Fibroblast of skin of right quadriceps (primary cell): Measurements from ENCODE around the gene MEX3A.
A peak's percentile ranks its signal among the peaks of the same experiment; 100 is the strongest.
"Not testable (repeated sequence)": the region's sequence is repeated elsewhere in the genome, so short reads cannot be mapped to it uniquely, and the experiment has no call there.

Experiments used
- DNase-seq: peaks from one replicate; pipeline ENCODE4 v3.0.0-alpha.2; 2013

MEX3A gene, protein sequence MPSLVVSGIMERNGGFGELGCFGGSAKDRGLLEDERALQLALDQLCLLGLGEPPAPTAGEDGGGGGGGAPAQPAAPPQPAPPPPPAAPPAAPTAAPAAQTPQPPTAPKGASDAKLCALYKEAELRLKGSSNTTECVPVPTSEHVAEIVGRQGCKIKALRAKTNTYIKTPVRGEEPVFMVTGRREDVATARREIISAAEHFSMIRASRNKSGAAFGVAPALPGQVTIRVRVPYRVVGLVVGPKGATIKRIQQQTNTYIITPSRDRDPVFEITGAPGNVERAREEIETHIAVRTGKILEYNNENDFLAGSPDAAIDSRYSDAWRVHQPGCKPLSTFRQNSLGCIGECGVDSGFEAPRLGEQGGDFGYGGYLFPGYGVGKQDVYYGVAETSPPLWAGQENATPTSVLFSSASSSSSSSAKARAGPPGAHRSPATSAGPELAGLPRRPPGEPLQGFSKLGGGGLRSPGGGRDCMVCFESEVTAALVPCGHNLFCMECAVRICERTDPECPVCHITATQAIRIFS

DNA sequence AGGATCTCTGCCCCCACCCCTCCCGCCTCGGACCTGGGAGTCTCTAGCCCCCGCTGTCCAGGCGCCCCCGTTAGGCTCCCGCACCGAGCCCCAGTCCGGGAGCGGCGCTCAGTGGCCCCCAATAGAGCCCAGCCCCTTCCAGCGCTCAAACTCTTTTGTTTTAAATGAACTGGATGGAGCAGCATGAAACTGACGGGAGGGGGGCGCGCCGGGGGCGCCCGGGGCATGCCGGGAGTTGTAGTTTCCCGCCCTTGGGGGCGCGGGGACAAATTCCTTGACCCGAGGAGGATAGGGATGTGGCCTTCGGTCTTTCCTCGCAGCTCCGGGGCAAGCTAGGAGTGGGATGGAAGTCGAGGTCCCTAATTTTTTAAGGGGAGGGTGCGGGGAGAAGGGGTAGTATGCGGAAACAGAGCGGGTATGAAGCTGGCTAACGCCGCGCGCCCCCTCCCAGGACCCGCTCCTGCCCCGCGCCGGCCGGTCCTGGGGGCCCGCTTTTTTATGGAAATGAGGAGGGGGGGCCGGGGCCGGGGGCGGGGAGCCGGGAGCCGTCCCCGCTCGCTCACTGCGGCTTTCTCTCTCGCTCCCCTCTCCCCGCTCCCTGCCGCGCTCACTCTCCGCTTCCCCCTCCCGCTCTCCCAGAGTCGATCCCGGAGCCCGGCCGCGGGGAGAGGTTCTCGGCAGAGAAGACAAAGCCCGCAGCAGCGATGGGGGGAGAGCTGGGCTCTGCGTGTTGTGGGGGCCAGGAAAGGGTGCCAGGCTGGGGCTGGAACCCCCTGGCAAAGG is at the start of gene MEX3A:
TSS of gene MEX3A (minus strand) at position 157 of the 783 bp plus-strand sequence. CDS start 467 bp downstream, outside the sequence.
- DNase-seq, result peak; percentile 80

DNA sequence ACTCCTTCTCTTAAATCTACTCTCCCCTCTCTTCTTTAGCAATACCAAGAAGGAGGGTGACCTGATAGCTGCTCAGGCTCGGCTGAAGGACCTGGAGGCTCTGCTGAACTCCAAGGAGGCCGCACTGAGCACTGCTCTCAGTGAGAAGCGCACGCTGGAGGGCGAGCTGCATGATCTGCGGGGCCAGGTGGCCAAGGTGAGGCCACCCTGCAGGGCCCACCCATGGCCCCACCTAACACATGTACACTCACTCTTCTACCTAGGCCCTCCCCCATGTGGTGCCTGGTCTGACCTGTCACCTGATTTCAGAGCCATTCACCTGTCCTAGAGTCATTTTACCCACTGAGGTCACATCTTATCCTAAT is 48.3 kb upstream of the MEX3A start:
- DNase-seq, result no peak

- peak; percentile 98 for DNase-seq
Measured at GRCh38 chr1:156129687-156130577, 47.7 kb upstream of the MEX3A start.

GRCh38 chr1:156128654-156129597 is 46.7 kb upstream of the MEX3A start:
- peak; percentile 88 for DNase-seq

DNA sequence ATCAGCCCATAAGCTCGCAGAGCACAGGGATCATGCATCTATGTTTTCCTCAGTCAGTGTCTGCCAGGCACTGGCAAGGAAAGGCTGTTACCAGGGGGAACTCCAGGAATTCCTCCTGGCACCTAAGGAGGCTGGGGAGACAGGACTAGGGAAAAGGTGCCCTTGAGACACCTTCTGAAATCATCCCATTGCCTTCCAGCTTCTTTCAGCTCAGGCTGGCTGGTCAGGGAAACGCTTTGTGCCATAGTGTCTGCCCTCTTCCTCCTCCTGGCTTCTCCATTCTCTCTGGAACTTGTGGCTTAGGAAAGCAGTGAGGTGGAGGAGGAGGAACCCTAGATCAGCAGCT is 46.0 kb upstream of the MEX3A start:
- DNase-seq, result no peak

DNA sequence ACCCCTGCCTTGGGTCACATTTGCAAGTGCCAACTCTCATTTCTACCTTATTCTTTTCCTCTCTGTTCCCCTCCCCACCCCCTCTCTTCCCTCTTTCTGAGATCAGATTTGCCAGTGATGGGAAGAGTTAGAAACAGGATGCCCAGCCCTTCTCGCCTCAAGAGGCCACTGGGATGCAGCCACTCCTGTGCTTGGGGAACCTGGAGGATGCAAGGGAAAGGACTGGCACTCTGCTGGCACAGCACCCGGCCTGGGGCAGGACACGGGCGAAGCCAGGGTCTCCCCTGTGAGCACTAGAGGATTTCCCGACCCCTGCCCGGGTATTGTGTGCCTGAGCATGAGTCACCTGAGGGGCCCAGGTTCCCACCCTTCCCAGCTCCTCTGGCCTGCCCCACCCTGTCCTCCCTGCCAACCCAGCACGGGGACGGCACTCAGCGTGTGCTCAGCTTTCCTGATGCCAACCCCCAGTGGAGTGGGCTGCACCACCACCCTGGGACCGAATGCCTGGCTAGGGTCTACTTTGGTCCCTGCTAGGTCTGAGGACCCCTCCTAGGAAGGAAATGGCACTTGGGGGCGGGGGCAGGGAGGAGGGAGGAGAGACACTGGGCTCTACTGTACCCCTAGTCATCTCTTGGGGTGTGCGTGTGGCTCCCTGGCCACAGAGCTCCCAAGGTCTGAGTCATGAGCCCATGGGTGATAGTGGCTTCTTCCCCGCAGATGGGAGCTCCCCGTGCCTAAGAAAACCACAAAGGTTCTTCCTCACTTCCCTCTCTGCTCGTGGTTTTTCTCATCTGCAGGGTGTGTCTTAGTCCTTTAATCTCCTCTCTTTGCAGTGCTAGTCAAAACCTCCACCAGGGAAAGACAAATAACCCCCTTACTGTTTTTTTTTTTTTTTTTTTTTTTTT is 44.6 kb upstream of the MEX3A start:
- peak; percentile 94 for DNase-seq

GRCh38 chr1:156126043-156126629 is 43.9 kb upstream of the MEX3A start:
- DNase-seq, result peak; percentile 99

GRCh38 chr1:156125544-156125943 is 43.3 kb upstream of the MEX3A start:
- not testable (repeated sequence) for DNase-seq

- DNase-seq, result no peak
Measured at GRCh38 chr1:156124557-156125483, 42.6 kb upstream of the MEX3A start.

DNA sequence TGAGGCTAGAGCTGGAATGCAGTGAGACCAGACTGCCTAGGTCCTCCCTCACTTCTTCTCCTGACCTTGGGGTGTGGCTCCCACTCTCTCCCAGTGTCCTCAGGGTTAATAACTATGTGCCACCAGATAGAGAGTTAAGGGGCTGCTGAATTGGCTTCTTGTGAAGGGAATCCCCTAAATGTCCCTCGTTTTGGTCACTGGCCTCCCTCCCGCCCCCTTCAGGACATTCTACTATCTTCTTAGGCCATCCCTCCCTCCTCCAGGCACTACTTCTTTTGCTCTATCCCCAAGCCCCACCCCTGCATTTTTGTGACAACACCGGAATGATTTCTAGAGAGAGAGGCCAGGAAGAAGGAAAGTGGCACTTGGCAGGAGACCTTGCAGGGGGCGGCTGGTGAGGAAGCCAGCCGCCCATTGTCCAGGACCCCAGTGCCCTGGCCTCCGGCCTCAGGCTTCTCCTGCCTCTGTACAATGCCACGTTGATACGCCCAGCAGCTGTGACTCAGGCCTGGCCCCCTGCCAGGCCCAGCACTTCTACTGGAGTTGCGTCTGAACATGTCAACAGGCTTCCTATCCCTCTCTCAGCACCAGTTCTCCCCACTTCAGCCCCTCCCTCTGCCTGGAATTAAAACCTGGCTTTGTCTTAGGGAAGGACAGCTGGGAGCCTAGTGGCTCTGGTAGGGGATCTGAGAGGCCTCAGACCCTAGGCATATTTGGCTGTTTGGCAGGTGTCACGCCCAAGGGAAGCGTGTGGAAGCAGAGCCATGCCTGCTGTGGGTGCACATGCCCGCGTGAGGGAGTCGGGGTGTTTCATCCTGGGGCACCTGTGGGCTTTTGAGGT is 41.3 kb upstream of the MEX3A start:
- peak; percentile 97 for DNase-seq

DNA sequence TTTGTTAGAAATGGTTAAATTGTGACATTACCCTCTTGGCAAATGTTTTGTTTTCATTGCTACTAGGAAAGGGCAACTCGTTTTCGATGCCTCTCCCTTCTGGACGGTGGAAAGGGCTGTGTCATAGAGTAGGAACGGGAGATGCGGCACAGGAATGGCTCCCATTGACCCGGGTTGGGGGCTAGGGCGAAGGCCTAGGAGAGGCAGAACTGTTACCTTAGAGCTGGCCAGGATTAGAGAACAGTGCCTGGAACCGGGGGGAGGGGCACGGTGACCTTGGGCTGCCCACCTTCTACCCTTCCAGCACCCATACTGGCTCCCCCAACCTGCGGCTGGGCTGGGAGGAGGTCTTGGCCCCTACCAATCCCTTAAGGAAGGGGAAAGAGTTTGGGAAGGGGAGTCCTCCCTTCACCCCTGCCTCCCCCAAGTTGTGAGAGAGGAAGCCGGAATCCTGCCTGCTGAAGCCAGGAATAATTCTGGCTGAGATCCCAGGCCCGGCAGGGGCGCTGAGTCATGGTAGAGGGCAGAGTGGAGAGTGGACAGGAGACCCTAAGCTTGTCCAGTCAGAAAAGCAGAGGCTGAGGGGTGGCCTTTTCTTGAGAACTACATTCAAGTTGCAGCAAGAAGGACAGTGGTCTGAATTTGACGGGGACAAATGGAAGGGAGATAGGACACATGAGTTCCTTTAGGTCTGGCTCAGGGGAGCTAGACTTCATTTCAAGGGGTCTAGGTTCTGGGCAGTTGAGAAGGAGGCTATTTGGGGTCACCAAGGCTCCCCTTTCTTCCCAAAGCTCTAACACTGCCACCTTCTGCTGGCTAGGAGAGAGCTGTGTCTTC is 40.5 kb upstream of the MEX3A start:
- DNase-seq, result peak; percentile 90

- no peak for DNase-seq
Measured at GRCh38 chr1:156122086-156122485, 39.8 kb upstream of the MEX3A start.

- no peak for DNase-seq
Measured at GRCh38 chr1:156121457-156121856, 39.2 kb upstream of the MEX3A start.

DNA sequence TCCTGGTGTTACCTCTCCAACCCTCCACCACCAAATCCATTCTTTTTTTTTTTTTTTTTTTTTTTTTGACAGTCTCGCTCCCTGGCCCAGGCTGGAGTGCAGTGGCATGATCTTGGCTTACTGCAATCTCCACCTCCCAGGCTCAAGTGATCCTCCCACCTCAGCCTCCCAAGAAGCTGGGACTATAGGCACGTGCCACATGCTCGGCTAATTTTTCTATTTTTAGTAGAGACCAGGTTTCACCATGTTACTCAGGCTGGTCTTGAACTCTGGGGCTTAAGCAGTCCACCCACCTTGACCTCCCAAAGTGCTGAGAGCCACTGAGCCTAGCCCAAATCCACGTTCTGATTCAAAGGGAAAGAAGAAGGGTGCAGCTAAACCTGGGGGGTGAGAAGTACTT is 38.7 kb upstream of the MEX3A start:
- DNase-seq, result not testable (repeated sequence)

- DNase-seq, result no peak
Measured at GRCh38 chr1:156120318-156120717, 38.1 kb upstream of the MEX3A start.

- DNase-seq, result peak; percentile 73
Measured at GRCh38 chr1:156119503-156120209, 37.4 kb upstream of the MEX3A start.
